Left ventricle myocardium inferior (tissue), 1 donor: ENCODE data around the gene SSH2. TPM values are rescaled to one million over a fixed set of nuclear protein-coding genes. Genes with fewer than 3 reads are reported as not detected.

Experiments used
- DNase-seq: peaks from one replicate; pipeline ENCODE4 v3.0.0-alpha.2; 2020
- H3K27ac ChIP-seq: fragments of 200-600 bp; replicated peaks from 2 replicates; pipeline ENCODE4 v1.8.0; 2021
- H3K27me3 ChIP-seq: fragments of 200-600 bp; 2 replicates; pipeline ENCODE4 v1.8.0; 2021; ENCODE audit warnings: low read depth
- H3K36me3 ChIP-seq: fragments of 200-600 bp; 2 replicates; pipeline ENCODE4 v1.8.0; 2021
- H3K4me1 ChIP-seq: fragments of 200-600 bp; 2 replicates; pipeline ENCODE4 v1.8.0; 2021
- H3K4me3 ChIP-seq: fragments of 200-600 bp; 2 replicates; pipeline ENCODE4 v1.8.0; 2021; ENCODE audit warnings: mild to moderate bottlenecking, moderate library complexity
- H3K9me3 ChIP-seq: fragments of 200-600 bp; replicated peaks from 2 replicates; pipeline ENCODE4 v1.8.0; 2021
- CTCF ChIP-seq: fragments of 200-600 bp; IDR thresholded peaks from 2 replicates; pipeline ENCODE4 v1.8.0; 2021; ENCODE audit warnings: antibody characterized with exemption, mild to moderate bottlenecking, borderline replicate concordance
- intact Hi-C: fragments of 100-400 bp; cut with micrococcal nuclease; formaldehyde crosslinking; loops from one replicate; pipeline ENCODE4 v1.11.0; 2022
- total RNA-seq: library from RNA; stranded (reverse); fragmentation: NEBNext Ultra II Directional; extraction: Animal tissue kit (Norgen Biotek cat#: 25700); gene quantifications from one replicate; pipeline ENCODE4 v1.2.1, GENCODE V29; 2021
- donor health status: DM: no; HTN: yes; CAD: no; lungs with severe emphysema.

Gene SSH2
- total RNA-seq, 1 donor from 2014 or later: 28.6 TPM

- H3K27me3 ChIP-seq: no peaks in the 10 kb centered on the region
- no peaks in the 10 kb centered on the region for H3K9me3 ChIP-seq
- no peak overlapping the region for H3K27ac ChIP-seq
- DNase-seq: no peak
- no peak for TF ChIP-seq CTCF
- H3K36me3 ChIP-seq: no peaks in the 10 kb centered on the region
- no peak overlapping the region for H3K4me3 ChIP-seq
- intact Hi-C loops: no loop called here
- peaks cover 30% of the 10 kb centered on the region for H3K4me1 ChIP-seq
Measured at GRCh38 chr17:29911641-29912177, 18.3 kb downstream of the SSH2 start.

- Histone ChIP-seq H3K36me3 (no peaks in the 10 kb centered on the region), H3K27ac (no peak overlapping the region), H3K4me3 (no peak overlapping the region), H3K4me1 (peaks cover 26% of the 10 kb centered on the region), H3K27me3 (no peaks in the 10 kb centered on the region), H3K9me3 (no peaks in the 10 kb centered on the region)
- intact Hi-C loops: no loop called here
- no peak for TF ChIP-seq CTCF
- no peak for DNase-seq
Measured at GRCh38 chr17:29909236-29910003, 20.6 kb downstream of the SSH2 start.

GRCh38 chr17:29906969-29907368 is 23.1 kb downstream of the SSH2 start:
- Histone ChIP-seq H3K27me3 (no peaks in the 10 kb centered on the region), H3K9me3 (no peaks in the 10 kb centered on the region), H3K4me1 (peaks cover 21% of the 10 kb centered on the region), H3K27ac (no peak overlapping the region), H3K36me3 (no peaks in the 10 kb centered on the region), H3K4me3 (no peak overlapping the region)
- TF ChIP-seq CTCF: no peak
- DNase-seq: no peak
- intact Hi-C loops: no loop called here

- intact Hi-C loops: no loop called here
Measured at GRCh38 chr17:29905879-29906167, 24.2 kb downstream of the SSH2 start.

GRCh38 chr17:29905086-29905878 is 24.7 kb downstream of the SSH2 start:
- H3K4me1 ChIP-seq: peaks cover 15% of the 10 kb centered on the region
- no peak for DNase-seq
- no peaks in the 10 kb centered on the region for H3K27me3 ChIP-seq
- no peaks in the 10 kb centered on the region for H3K36me3 ChIP-seq
- no peak overlapping the region for H3K4me3 ChIP-seq
- no peaks in the 10 kb centered on the region for H3K9me3 ChIP-seq
- no peak overlapping the region for H3K27ac ChIP-seq
- no peak for TF ChIP-seq CTCF
- intact Hi-C loops: no loop called here

More at GRCh38 chr17:29905879-29906167, 24.2 kb downstream of the SSH2 start:
- H3K27ac ChIP-seq: no peak overlapping the region
- no peaks in the 10 kb centered on the region for H3K27me3 ChIP-seq
- H3K4me1 ChIP-seq: peaks cover 15% of the 10 kb centered on the region
- H3K36me3 ChIP-seq: no peaks in the 10 kb centered on the region
- no peak for TF ChIP-seq CTCF
- H3K9me3 ChIP-seq: no peaks in the 10 kb centered on the region
- H3K4me3 ChIP-seq: no peak overlapping the region
- no peak for DNase-seq
